Suprapubic skin (tissue), 3 donors: ENCODE results near the gene COL1A1.

ENCODE experiments used
- POLR2A ChIP-seq, 2 donors: fragments of 450-650 bp; IDR thresholded peaks; one replicate each; pipeline ENCODE4 v1.6.1; 2017; ENCODE audit warnings: antibody characterized with exemption in 2 of 2, mild to moderate bottlenecking in 2 of 2, moderate library complexity in 2 of 2
- TF ChIP-seq, protein P1 (sequence below), 2 donors: fragments of 200-600 bp in 1 of 2; fragments of 450-650 bp in 1 of 2; sonication (generic) in 1 of 2; IDR thresholded peaks; one replicate each; pipeline ENCODE4 v1.5.1; 2016 to 2019; ENCODE audit warnings: antibody characterized with exemption in 2 of 2, mild to moderate bottlenecking in 1 of 2, moderate library complexity in 1 of 2

DNA sequence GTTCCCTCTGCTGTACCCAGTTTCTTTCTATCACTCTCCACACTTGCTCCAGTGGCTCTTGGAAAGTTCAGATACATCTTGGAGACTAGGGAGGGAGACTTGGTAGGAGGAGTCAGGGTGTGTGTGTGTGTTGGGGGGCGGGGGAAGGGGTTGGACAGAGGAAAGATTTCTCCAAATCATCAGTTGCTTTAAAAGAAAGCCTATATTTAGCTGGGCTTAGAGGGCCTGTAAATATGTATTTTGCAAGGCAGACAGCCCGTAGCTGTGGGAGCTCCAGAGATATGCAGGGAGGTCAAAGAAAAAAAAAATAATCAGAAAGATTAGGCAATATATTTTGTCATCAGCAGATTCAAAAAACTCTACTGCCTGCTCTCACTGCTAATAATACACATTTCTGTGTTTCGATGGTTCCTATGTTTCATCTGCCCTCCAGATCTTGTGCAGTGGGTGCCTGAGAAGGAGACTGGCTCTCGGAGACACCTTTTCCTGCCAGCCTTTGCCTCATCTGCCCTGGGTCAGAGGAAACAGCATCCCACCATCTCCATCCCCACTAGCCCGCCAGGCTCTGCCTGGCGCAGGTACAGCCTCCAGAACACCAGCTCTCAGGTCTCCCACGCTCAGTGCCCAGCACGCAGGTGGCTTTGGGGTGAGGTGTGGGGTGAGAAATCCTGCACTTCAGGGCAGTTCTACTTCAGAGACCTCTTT, 46.2 kb downstream of the COL1A1 start:
- no peak for TF ChIP-seq POLR2A (IDR thresholded peaks at IDR 0.05)
- TF ChIP-seq, protein P1, sequence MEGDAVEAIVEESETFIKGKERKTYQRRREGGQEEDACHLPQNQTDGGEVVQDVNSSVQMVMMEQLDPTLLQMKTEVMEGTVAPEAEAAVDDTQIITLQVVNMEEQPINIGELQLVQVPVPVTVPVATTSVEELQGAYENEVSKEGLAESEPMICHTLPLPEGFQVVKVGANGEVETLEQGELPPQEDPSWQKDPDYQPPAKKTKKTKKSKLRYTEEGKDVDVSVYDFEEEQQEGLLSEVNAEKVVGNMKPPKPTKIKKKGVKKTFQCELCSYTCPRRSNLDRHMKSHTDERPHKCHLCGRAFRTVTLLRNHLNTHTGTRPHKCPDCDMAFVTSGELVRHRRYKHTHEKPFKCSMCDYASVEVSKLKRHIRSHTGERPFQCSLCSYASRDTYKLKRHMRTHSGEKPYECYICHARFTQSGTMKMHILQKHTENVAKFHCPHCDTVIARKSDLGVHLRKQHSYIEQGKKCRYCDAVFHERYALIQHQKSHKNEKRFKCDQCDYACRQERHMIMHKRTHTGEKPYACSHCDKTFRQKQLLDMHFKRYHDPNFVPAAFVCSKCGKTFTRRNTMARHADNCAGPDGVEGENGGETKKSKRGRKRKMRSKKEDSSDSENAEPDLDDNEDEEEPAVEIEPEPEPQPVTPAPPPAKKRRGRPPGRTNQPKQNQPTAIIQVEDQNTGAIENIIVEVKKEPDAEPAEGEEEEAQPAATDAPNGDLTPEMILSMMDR (IDR thresholded peaks at IDR 0.05) = no peak
